22Rv1 (cell line): ENCODE data around the gene SCP2D1.

ENCODE experiments used
- ZFX ChIP-seq: fragments of 450-650 bp; IDR thresholded peaks from 2 replicates; pipeline ENCODE4 v1.6.1; 2017; ENCODE audit warnings: antibody characterized with exemption, borderline replicate concordance
- TF ChIP-seq, protein P1 (sequence below): fragments of 450-650 bp; IDR thresholded peaks from 2 replicates; pipeline ENCODE4 v1.5.1; 2017; ENCODE audit warnings: mild to moderate bottlenecking

GRCh38 chr20:18837718-18838117 is 24.1 kb downstream of the SCP2D1 start:
- TF ChIP-seq, protein P1, sequence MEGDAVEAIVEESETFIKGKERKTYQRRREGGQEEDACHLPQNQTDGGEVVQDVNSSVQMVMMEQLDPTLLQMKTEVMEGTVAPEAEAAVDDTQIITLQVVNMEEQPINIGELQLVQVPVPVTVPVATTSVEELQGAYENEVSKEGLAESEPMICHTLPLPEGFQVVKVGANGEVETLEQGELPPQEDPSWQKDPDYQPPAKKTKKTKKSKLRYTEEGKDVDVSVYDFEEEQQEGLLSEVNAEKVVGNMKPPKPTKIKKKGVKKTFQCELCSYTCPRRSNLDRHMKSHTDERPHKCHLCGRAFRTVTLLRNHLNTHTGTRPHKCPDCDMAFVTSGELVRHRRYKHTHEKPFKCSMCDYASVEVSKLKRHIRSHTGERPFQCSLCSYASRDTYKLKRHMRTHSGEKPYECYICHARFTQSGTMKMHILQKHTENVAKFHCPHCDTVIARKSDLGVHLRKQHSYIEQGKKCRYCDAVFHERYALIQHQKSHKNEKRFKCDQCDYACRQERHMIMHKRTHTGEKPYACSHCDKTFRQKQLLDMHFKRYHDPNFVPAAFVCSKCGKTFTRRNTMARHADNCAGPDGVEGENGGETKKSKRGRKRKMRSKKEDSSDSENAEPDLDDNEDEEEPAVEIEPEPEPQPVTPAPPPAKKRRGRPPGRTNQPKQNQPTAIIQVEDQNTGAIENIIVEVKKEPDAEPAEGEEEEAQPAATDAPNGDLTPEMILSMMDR = no peak
- no peak for TF ChIP-seq ZFX
